GM12874 (cell line): ENCODE results near the gene LOXHD1.

Experiments used
- TF ChIP-seq, protein P1 (sequence below): IDR thresholded peaks from 2 replicates; pipeline ENCODE4 v1.5.1; 2011; ENCODE audit warnings: low read depth, mild to moderate bottlenecking, control low read depth, low read length, moderate library complexity; ENCODE audit not compliant: insufficient read depth

The LOXHD1 gene

GRCh38 chr18:46649071-46649862, 7.8 kb downstream of the LOXHD1 start:
- TF ChIP-seq, protein P1, sequence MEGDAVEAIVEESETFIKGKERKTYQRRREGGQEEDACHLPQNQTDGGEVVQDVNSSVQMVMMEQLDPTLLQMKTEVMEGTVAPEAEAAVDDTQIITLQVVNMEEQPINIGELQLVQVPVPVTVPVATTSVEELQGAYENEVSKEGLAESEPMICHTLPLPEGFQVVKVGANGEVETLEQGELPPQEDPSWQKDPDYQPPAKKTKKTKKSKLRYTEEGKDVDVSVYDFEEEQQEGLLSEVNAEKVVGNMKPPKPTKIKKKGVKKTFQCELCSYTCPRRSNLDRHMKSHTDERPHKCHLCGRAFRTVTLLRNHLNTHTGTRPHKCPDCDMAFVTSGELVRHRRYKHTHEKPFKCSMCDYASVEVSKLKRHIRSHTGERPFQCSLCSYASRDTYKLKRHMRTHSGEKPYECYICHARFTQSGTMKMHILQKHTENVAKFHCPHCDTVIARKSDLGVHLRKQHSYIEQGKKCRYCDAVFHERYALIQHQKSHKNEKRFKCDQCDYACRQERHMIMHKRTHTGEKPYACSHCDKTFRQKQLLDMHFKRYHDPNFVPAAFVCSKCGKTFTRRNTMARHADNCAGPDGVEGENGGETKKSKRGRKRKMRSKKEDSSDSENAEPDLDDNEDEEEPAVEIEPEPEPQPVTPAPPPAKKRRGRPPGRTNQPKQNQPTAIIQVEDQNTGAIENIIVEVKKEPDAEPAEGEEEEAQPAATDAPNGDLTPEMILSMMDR: no peak

GRCh38 chr18:46646468-46646867, 10.6 kb downstream of the LOXHD1 start:
- TF ChIP-seq, protein P1: no peak

DNA sequence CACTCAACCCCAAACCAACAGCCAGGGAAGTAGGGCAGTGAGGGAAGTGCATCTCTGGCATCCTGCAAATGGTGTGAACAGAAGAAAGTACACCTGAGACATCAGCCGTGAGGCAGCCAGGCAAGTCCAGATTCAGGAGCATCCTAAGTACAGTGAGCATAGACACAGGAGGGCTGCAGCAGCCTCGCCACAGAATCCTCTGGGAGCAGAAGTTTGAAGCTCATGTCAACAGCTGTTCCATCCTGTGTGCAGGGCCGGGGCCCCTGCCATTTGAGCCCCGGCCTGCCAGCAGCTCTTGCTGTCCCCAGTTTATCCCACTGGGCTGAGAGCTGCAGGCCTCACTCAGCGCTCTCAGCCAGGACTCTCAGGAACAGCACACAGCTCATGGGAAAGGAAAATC, 14.5 kb downstream of the LOXHD1 start:
- TF ChIP-seq, protein P1: no peak

GRCh38 chr18:46641917-46642316, 15.1 kb downstream of the LOXHD1 start:
- TF ChIP-seq, protein P1: no peak

DNA sequence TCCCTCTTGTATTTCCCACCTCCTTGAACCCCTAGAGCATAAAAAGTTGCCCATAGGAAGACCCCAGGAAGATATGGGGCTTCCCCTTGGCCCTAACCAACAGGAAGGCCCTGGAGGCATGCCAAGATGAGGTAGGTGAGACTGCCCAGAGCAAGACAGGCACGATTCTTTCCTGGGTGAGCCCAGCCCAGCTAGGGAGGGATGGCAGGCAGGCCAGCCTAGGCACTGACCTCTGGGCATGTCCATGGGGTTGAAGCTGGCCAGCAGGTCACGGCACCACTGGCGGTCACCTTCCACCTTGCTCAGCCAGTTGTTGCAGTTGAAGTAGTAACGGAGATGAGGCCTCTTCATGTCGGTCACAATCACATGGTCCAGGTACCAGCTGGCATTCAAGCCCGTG, 17.6 kb downstream of the LOXHD1 start:
- TF ChIP-seq, protein P1: no peak

- TF ChIP-seq, protein P1: no peak
Observed at GRCh38 chr18:46636040-46636630, 20.9 kb downstream of the LOXHD1 start.

DNA sequence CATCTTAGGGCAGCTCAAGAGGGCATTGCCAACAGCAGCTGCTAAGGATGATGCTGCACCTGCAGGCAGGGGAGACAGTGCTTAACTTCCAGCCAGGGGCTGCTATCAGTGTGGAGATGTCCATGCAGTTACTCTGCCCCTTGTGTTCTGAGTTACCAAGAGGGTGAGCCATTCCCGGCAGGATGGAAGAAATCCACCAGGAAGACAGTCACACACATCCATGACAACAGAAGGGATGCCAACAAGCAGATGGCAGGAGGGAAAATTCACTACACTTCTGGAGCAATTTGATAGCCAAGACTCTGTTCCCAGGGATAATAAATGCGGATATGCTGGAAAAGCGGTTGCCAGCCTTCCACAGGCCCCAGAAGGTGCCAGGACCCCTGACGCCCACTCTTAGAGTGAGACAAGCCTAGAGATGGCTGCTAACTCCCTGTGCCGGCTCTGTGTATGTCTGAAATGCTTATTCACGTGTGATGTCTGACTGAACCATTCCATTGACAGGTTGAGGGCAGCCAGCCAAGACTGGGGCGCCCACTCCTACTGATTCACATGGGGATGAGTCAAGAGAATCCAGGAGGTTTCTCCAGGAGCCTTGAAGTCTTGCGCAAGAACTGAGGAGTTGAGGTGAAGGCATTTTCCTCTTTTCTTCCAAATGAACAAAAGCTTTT, 24.5 kb downstream of the LOXHD1 start:
- TF ChIP-seq, protein P1: no peak
